Skin epidermis (tissue), 12 donors: ENCODE data around the gene BRIP1.
"Not testable (repeated sequence)": the region's sequence is repeated elsewhere in the genome, so short reads cannot be mapped to it uniquely, and the experiment has no call there.

Experiments used
- H3K27ac ChIP-seq, 21 experiments: fragments of 200-600 bp; sonication (generic) in 11 of 21; one replicate each; pipeline ENCODE4 v1.5.0; 2020; ENCODE audit warnings: mild to moderate bottlenecking in 3 of 21, inconsistent platforms in 2 of 21, moderate library complexity in 2 of 21
- H3K4me3 ChIP-seq, 7 experiments: fragments of 200-600 bp; sonication (generic) in 2 of 7; one replicate each; pipeline ENCODE4 v1.5.0; 2020; ENCODE audit warnings: inconsistent platforms in 2 of 7, mild to moderate bottlenecking in 2 of 7, moderate library complexity in 1 of 7

The BRIP1 gene

DNA sequence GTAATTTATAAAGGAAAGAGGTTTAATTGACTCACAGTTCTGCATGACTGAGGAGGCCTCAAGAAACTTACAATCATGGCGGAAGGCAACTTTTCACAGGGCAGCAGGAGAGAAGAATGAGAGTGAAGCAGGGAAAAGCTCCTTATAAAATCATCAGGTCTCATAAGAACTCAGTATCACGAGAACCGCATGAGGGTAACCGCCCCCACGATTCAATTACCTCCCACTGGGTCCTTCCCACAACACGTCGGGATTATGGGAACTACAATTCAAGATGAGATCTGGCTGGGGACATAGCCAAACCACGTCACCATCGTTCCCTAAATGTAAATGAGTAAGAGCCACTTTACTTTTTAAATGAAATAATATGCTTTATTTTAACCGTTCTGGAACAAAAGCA, 182.4 kb downstream of the BRIP1 start:
- Histone ChIP-seq H3K27ac (no peak overlapping the region), H3K4me3 (no peak overlapping the region)

DNA sequence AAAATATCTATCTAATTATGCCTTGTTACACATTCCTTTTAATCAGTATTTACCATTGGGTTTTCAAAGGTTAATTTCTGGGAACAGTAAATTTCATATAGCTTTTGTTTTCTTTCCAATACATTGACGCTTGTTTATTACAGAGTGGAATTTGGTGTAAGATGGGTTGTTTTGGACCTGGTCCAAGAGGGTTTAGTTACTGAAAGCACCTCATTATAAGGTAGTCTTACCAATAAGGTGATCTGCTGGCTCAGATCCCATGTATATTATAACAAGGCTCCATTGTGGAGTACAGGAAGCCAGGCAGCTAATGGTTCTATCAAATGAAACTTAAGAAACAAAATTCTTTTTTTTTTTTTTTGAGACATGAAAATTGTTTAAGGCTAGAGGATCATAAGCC, 185.0 kb downstream of the BRIP1 start:
- Histone ChIP-seq H3K4me3 (no peak overlapping the region), H3K27ac (no peak overlapping the region)

DNA sequence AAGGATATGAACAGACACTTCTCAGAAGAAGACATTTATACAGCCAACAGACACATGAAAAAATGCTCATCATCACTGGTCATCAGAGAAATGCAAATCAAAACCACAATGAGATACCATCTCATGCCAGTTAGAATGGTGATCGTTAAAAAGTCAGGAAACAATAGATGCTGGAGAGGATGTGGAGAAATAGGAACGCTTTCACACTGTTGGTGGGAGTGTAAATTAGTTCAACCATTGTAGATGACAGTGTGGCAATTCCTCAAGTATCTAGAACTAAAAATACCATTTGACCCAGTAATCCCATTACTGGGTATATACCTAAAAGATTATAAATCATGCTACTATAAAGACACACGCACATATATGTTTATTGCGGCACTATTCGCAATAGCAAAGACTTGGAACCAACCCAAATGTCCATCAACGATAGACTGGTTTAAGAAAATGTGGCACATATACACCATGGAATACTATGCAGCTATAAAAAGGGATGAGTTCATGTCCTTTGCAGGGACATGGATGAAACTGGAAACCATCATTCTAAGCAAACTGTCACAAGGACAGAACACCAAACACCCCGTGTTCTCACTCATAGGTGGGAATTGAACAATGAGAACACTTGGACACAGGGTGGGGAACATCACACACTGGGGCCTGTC, 186.0 kb downstream of the BRIP1 start:
- not testable (repeated sequence) for H3K27ac ChIP-seq, H3K4me3 ChIP-seq

DNA sequence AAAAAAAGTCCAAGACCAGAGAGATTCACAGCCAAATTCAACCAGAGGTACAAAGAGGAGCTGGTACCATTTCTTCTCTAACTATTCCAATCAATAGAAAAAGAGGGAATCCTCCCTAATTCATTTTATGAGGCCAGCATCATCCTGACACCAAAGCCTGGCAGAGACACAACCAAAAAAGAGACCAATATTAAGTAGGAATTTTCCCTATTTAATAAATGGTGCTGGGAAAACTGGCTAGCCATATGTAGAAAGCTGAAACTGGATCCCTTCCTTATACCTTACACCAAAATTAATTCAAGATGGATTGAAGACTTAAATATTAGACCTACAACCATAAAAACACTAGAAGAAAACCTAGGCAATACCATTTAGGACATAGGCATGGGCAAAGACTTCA, 186.8 kb downstream of the BRIP1 start:
- not testable (repeated sequence) for H3K27ac ChIP-seq, H3K4me3 ChIP-seq

DNA sequence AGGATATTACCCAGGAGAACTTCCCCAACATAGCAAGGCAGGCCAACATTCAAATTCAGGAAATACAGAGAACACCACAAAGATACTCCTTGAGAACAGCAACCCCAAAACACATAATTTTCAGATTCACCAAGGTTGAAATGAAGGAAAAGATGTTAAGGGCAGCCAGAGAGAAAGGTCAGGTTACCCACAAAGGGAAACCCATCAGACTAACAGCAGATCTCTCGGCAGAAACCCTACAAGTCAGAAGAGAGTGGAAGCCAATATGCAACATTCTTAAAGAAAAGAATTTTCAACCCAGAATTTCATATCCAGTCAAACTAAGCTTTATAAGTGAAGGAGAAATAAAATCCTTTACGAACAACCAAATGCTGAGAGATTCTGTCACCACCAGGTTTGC, 188.7 kb downstream of the BRIP1 start:
- H3K4me3 ChIP-seq, H3K27ac ChIP-seq: not testable (repeated sequence)

DNA sequence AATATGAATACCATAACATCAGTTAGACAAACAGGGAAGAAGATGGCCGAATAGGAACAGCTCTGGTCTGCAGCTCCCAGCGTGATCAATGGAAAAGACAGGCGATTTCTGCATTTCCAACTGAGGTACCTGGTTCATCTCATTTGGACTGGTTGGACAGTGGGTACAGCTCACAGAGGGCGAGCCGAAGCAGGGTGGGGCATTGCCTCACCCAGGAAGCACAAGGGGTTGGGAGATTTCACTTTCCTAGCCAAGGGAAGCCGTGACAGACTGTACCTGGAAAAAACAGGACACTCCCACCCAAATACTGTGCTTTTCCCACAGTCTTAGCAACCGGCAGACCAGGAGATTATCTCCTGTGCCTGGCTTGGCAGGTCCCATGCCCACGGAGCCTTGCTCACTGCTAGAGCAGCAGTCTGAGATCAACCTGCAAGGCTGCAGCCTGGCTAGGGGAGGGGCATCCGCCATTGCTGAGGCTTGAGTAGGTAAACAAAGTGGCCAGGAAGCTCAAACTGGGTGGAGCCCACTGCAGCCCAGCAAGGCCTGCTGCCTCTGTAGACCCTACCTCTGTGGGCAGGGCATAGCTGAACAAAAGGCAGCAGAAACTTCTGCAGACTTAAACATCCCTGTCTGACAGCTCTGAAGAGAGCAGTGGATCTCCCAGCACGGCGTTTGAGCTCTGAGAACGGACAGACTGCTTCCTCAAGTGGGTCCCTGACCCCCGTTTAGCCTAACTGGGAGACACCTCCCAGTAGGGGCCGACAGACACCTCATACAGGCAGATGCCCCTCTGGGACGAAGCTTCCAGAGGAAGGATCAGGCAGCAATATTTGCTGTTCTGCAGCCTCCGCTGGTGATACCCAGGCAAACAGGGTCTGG, 190.1 kb downstream of the BRIP1 start:
- H3K27ac ChIP-seq, H3K4me3 ChIP-seq: not testable (repeated sequence)

DNA sequence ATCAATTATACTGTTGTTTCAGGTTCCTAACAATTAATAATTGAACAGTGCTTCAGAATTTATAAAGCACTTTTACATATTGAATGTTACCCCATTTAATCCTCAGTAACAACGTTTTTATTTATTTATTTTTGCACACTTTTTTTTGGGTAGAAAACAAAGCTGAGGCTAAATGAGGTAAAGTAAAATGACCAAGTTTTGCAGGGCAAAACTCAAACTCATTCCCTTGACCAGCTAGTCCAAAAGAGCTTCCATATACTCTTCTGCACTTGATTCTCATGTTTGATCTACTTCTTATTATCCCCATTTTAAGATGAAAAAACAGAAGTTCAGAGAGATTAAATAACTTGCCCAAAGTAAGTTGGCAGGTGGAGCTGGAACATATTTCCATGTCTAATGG, 191.2 kb downstream of the BRIP1 start:
- Histone ChIP-seq H3K4me3 (no peak overlapping the region), H3K27ac (no peak overlapping the region)

DNA sequence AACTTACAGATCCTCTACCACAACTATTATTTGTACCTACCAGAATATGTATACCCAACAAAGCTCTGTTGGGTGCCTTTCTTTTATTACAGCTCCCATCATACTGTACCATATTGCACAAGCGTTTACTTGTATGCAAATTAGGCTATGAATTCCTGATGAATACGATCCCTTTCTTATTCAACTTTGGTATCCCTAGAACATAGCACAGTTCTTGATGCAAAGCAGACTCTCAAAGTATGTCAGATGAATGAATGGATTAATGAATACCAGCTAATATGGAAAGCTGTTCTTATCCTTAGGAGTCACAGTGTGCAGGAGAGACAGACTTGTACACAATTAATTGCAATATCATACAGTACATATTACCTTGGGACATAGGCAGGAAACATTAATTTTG, 192.6 kb downstream of the BRIP1 start:
- Histone ChIP-seq H3K4me3 (no peak overlapping the region), H3K27ac (no peak overlapping the region)

DNA sequence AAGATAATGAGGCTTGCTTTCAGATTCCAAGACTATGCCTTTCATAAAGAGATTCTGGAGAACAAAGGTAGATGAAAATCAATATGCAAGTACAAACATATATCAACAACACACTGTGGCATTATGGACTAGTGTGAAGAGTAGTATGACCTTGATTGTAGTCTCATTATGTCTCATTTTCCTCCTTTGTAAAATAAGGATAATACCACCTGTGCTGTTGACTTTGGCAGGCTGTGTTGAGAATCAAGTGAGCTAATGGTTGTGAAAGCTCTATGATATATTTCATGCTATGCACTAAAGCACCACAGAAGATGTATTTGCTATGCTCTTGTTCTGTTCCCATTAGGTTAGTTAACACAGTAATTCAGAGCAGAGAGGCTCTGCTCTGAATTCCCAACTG, 193.8 kb downstream of the BRIP1 start:
- no peak overlapping the region for H3K27ac ChIP-seq
- H3K4me3 ChIP-seq: no peak overlapping the region

DNA sequence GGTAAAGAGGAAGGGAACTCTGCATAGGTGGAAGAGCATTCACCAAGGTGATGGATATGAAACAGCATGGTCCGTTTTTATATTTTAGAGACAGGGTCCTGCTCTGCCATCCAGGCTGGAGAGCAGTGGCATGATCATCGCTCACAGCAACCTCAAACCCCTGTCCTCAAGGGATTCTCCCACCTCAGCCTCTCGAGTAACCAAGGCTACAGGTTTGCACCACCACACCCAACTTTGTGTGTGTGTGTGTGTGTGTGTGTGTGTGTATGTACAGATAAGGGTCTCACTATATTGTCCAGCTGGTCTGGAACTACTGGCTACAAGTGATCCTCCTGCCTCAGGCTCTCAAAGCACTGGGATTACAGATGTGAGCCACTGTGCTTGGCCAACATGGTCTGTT, 194.8 kb downstream of the BRIP1 start:
- H3K27ac ChIP-seq: no peak overlapping the region
- no peak overlapping the region for H3K4me3 ChIP-seq

DNA sequence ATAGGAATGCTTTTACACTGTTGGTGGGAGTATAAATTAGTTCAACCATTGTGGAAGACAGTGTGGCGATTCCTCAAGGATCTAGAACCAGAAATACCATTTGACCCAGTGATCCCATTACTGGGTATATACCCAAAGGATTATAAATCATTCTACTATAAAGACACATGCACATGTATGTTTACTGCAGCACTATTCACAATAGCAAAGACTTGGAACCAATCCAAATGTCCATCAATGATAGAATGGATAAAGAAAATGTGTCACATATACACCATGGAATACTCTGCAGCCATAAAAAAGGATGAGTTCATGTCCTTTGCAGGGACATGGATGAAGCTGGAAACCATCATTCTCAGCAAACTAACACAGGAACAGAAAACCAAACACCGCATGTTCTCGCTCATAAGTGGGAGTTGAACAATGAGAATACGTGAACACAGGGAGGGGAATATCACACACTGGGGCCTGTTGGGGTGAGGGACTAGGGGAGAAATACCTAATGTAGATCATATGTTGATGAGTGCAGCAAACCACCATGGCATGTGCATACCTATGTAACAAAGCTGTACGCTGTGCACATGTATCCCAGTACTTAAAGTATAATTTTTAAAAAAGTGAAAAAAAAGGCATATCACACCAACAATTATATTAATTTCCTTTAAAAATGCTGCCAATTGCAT, 196.8 kb downstream of the BRIP1 start:
- not testable (repeated sequence) for H3K4me3 ChIP-seq

DNA sequence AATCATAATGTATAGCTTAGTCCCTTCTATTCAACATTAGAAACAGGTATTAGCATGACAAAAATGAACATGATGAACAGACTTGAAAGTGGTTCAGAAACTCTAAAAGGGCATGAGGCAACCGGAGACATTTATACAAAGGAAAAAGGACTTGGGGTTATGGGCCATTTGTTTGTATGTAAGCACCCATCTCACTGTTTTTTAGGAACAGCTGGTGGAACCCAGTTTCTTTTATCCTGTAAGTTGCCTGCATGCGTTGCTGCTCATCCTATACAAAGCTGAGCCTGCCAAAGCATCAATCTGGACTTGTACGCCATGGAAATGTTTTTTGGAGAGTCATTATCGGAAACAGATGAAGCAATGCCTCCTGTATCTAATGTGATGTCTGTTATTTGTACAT, 200.0 kb downstream of the BRIP1 start:
- H3K4me3 ChIP-seq: no peak overlapping the region
- no peak overlapping the region for H3K27ac ChIP-seq

More for the DNA sequence above, 196.8 kb downstream of the BRIP1 start:
- not testable (repeated sequence) for H3K27ac ChIP-seq

DNA sequence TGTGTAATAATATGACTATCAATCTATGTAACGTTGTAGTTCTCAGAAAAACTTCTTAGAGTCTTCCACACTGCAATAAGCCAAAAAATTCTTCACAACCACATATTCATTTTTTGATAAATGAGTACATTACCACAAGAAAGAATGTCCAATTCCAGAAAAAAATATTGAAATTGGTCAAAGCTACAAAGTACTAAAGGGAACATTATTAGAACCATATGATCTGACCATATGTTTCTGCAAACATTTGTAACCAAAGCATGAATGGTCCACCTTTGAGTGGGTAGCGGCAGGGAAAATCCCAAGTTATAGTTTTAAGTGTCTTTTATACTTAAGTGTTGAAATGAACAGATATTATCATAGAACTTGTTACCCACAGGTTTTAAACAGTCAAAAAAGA, 200.6 kb downstream of the BRIP1 start:
- Histone ChIP-seq H3K27ac (no peak overlapping the region), H3K4me3 (no peak overlapping the region)

DNA sequence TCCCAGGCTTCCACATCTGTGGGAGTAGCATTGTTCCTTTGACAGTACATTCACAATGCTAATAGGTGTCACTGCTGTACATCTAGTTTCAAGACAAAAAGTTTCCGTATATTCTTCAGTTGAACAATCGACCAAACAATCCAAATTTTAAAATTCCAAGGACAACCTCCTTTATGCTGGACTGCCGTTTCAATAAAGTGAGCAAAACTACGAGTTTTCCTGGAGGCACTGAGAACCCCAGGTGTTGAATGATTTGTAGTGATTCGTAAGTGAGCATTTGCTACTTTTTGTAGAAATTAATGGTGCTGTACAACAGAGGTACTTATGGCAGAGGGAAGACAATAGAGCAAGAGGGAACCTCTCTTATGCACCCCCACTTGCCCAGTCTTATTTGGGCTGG, 201.1 kb downstream of the BRIP1 start:
- H3K27ac ChIP-seq: no peak overlapping the region
- no peak overlapping the region for H3K4me3 ChIP-seq

DNA sequence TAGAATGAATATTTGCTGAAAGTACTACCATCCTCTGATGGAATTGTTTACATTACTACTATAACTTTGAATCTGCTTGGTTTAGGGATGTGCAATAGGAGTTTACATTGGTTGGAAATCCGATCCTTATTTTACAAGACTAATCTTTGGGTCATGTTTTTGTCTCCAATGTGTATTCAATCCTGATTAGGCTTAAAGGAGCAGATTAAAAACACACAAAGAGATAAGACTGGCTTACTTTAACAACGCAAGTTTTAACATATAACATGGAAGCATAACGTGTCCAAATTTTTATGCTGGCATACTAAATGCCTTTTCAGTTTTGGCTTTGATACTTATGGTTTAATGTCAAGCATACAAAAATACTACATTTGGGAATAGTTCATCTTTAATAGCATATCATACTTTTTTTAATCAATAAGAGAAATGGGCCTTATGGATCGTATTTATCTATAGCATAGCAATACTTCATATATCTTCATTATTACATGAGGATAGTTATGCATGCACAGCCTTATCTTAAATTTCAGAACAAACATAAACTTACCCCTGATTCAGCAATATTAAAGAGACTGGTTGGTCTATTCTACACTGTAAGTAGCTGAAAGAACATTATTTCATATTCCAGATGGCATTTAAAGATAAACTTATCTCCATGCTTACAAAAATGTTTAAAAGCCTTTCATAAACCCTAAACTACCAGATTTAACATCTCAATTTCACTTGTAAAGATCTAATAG, 202.4 kb downstream of the BRIP1 start:
- Histone ChIP-seq H3K27ac (no peak overlapping the region), H3K4me3 (no peak overlapping the region)

DNA sequence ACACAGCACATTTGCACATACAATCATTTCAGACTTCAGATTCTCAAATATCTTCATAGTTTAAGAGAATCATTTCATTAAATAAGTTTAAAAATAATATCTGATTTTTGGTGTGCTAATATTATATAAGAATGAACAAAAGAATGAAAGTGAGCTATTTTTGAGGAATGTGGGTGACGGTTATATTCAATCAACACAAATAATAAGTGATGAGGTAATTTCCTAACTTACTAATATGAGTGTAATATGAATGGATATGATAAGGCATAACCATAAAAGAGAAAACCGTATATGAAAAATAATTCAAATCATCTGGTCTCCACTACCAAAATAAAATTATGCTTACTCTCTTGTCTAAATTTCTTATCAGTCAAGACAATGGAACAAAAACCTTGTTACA, 203.9 kb downstream of the BRIP1 start:
- no peak overlapping the region for H3K4me3 ChIP-seq
- H3K27ac ChIP-seq: no peak overlapping the region

DNA sequence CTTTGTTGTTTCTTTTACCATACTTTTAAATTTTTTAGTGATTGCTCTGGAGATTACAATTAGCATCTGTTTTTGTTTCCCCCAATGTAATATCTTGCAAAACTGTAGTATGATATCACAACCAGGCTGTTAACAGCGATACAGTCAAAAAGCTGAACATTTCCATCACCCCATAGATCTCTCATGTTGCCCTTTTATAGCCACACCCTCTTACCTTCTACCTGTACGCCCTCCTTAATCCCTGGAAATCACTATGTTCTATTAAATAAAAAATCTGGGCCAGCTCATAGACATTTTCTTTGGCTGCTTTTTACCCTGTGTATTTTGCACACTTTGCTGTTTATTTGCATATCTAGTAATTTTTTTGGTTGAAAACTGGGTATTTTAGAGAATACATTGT, 205.1 kb downstream of the BRIP1 start:
- Histone ChIP-seq H3K27ac (no peak overlapping the region), H3K4me3 (no peak overlapping the region)

DNA sequence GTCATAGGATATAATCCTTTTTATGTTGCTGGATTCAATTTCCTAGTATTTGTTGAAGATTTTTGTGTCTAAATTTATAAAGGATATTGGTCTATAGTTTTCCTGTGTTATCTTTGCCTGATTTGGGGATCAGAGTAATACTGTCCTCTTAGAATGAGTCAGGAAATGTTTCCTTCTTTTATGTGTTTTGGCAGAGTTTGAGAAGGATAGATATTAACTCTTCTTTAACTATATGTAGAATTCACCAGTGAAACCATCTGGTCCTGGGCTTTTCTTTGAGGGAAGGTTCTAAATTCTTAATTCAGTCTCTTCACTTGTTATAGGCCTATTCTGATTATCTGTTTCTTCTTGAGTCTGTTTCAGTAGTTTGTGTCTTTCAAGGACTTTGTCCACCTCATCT, 206.0 kb downstream of the BRIP1 start:
- H3K27ac ChIP-seq: no peak overlapping the region
- H3K4me3 ChIP-seq: no peak overlapping the region

DNA sequence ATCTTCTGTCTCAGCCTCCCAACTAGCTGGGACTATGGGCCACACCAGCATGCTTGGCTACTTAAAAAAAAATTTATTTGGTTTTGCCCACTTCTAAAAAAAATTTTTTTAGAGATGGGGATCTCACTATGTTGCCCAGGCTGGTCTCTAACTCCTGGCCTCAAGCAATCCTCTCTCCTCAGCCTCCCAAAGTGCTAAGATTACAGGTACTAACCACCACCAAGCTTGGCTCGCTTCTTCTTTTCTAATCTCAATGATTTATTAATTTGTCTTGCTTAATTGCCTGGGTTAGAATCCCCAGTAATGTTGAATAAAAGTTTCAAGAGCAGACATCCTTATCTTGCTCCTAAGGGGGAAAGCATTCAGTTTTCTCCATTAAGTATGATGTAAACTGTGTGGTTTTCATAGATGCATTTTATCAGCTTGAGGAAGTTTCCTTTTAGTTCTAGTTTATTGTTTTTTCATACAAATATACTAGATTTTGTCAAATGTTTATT, 206.6 kb downstream of the BRIP1 start:
- H3K27ac ChIP-seq: no peak overlapping the region
- H3K4me3 ChIP-seq: no peak overlapping the region

DNA sequence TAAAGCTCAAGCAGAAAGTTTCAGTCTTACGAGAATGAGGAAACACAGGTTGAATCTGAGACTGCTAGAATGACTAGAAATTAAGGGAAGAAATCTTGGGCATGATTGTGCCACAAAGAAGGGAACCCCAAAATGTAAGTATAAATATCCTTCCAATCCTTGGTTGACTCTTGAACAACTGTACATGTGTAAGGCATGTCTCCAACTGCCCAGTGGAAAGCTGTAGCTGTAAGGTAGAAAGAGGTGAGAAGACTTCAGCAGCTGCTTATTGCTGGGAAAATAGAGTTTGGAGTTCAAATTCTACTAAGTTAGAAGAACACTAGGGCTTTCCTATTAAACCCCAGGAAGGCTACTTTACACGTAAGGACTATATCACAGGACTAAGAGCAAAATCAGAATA, 212.6 kb downstream of the BRIP1 start:
- no peak overlapping the region for H3K27ac ChIP-seq
- no peak overlapping the region for H3K4me3 ChIP-seq
